ENCODE measurements around the gene FAM171A1.

GRCh38 chr10:15347150-15347549 lies 23.9 kb downstream of the FAM171A1 start:
- TF ChIP-seq CTCF (IDR thresholded peaks at IDR 0.05): no peak
- no peak for TF ChIP-seq POLR2AphosphoS5 (IDR thresholded peaks at IDR 0.05)
